ENCODE results near the gene MAP4.
"Not testable (repeated sequence)": the region's sequence is repeated elsewhere in the genome, so short reads cannot be mapped to it uniquely, and the experiment has no call there.

The MAP4 gene

DNA sequence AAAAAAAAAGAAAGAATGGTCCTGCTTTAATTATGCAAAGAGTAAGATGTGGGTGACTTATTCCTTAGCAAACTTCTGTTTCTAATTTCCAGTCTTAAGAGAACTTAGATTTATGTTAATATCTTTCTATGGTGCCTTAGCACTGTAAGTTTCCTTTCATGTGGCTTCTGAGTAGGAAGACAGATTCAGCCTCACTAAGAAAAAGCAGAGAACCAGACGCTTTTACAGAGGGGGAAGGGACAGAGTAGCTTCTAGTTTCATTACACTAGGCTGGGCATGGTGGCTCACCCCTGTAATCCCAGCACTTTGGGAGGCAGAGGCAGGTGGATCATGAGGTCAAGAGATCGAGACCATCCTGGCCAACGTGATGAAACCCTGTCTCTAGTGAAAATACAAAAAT is 118.3 kb downstream of the MAP4 start:
- in situ Hi-C loops (cut with MboI; ENCODE audit: low sequenced_read_pairs) = no loop called here

- in situ Hi-C loops (cut with MboI; ENCODE audit: low sequenced_read_pairs) = no loop called here
Observed at GRCh38 chr3:47896736-47897135, 119.5 kb downstream of the MAP4 start.

DNA sequence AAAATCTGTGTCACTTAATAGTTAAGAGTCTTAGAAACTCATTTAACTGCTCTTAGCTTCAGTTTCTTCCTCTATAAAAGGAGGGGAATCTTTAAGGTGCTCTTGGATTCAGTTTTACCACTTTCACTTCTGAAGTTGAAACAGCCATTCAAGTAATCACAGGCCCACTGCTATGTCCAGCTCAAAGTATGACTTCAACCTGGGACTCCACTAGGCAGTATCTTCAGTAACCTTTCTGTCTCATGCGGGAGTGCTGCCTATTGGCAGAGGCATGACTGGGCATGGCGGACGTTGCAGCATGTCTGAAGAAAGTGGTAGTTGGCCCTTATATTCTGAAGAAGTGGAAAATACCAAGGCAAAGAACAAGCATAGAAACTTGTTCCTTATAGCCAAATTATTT is 121.0 kb downstream of the MAP4 start:
- in situ Hi-C loops (cut with MboI; ENCODE audit: low sequenced_read_pairs) = no loop called here

GRCh38 chr3:47892286-47893040 is 123.8 kb downstream of the MAP4 start:
- in situ Hi-C loops (cut with MboI; ENCODE audit: low sequenced_read_pairs) = no loop called here

DNA sequence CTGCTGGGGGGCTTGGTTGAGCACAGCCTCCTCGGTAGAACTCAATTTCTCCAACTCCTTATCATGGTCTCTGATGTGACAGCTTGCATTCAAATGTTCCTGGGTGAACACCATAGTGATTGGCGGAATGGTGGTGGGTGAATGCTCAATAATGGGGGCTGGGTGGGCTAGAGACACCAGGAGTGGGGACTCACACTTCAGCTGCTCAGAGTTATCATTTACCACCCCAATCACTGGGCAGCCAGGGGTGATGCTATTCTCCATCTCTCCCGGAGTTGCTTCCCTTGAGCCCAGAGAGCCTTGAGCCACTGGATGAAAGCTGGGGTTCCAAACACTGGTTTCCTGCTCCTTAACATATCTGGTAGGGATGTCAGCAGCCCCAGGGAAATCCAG is 124.6 kb downstream of the MAP4 start:
- in situ Hi-C loops (cut with MboI; ENCODE audit: low sequenced_read_pairs) = no loop called here

- in situ Hi-C loops (cut with MboI; ENCODE audit: low sequenced_read_pairs) = no loop called here
Observed at GRCh38 chr3:47890828-47891612, 125.2 kb downstream of the MAP4 start.

GRCh38 chr3:47890126-47890827 is 125.9 kb downstream of the MAP4 start:
- in situ Hi-C loops (cut with MboI; ENCODE audit: low sequenced_read_pairs) = no loop called here

GRCh38 chr3:47888986-47889757 is 127.0 kb downstream of the MAP4 start:
- in situ Hi-C loops (cut with MboI; ENCODE audit: low sequenced_read_pairs) = no loop called here

DNA sequence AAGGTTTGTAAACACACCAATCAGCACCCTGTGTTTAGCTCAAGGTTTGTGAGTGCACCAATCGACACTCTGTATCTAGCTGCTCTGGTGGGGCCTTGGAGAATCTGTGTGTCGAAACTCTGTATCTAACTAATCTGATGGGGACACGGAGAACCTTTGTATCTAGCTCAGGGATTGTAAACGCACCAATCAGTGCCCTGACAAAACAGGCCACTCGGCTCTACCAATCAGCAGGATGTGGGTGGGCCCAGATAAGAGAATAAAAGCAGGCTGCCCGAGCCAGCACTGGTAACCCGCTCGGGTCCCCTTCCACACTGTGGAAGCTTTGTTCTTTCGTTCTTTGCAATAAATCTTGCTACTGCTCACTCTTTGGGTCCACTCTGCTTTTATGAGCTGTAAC is 128.2 kb downstream of the MAP4 start:
- in situ Hi-C loops (cut with MboI; ENCODE audit: low sequenced_read_pairs) = not testable (repeated sequence)

GRCh38 chr3:47885168-47885567 is 131.0 kb downstream of the MAP4 start:
- in situ Hi-C loops (cut with MboI; ENCODE audit: low sequenced_read_pairs) = no loop called here

DNA sequence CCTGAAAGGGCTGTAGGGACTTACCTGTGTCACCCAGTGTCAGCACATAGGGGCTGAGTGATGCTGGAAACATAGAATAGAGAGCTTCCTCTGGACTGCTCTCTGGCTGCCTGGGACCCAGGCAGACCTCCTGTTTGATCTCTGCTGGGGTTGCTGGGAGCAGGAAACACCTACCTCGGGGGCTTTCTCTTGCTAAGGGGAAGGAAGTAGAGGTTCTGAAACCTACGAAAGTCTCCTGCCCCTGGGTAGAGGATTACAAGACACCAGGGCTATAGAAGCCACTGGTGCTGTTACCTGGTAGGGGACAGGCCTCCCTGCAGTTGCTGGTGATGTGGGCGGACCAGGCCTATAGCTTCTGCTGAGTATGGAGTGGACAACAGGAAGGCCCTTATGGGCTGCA is 131.6 kb downstream of the MAP4 start:
- in situ Hi-C loops (cut with MboI; ENCODE audit: low sequenced_read_pairs) = no loop called here

DNA sequence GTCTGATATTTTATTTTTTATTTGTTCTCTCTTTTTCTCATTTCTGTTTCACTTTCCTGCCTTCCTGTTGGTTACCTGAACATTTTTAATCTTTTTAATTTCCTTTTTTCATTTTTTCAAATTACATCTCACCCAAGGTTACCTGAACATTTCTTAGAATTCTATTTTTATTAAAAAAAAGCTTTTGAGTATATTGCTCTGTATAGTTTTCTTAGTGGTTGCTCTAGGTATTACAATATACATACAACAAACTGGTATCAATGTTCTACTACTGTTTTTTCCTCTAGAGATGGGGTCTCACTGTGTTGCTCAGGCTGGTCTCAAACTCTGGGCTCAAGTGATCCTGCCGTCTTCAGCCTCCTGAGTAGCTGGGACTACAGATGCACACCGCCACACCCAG is 133.9 kb downstream of the MAP4 start:
- in situ Hi-C loops (cut with MboI; ENCODE audit: low sequenced_read_pairs) = no loop called here

DNA sequence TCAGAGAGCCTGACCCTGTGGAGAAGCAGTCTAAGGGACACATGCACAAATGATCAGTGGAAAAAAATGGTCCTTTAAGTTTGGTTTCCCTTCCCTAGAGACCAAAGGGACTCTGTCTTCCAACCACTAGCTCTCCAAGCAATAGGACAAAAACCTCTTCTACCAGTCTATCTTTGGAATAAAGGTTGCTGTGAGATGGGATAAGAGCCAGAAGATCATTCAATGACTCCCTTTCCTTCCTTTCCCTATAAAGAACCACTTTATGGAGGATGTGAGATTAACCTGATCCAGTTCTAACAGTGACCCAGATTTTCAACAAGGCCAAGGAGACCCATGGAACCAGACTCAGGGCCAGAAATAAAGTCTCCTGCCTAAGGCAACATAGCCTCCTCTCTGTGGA is 138.5 kb downstream of the MAP4 start:
- in situ Hi-C loops (cut with MboI; ENCODE audit: low sequenced_read_pairs) = no loop called here

DNA sequence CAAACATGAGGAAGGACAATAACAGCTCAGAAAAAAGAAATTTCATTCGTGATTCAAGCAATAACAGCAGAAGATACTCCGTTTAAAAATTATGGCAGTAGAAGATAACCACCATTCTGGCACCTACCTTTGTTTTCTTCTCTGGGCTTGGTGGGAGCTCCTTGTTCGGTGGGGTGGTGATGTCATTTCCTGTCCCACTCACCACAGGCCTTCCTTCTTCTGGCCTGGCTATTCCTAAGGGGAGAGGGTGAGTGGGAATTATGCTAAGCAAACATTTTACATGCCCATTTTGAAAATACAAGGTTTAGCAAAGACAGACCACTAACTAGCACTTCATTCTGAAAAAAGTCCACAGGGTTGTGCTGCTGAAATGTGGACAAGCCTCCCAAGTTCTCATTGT is 138.9 kb downstream of the MAP4 start:
- in situ Hi-C loops (cut with MboI; ENCODE audit: low sequenced_read_pairs) = no loop called here

DNA sequence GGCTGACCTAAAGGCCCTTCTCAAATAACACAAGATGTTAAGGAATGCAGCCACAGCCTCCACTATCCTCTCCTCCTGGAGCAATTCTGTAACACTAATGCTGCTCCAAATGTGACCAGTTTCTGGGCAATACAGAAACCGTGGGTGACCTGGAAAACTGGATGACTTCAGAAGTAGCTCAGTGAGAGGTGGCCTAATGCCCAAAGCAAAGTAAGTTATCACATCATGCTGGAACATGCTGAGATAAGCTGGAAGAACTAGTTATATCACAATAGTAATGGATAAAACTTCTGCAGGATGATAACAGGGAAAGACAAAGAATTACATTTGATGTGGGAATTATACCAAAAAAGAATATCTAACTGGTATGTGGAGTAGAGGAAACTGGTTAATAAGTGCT is 141.3 kb downstream of the MAP4 start:
- in situ Hi-C loops (cut with MboI; ENCODE audit: low sequenced_read_pairs) = loop anchor here (25.0 kb wide), 1 partner anchor 287 kb away; no protein-coding TSS in a partner anchor

DNA sequence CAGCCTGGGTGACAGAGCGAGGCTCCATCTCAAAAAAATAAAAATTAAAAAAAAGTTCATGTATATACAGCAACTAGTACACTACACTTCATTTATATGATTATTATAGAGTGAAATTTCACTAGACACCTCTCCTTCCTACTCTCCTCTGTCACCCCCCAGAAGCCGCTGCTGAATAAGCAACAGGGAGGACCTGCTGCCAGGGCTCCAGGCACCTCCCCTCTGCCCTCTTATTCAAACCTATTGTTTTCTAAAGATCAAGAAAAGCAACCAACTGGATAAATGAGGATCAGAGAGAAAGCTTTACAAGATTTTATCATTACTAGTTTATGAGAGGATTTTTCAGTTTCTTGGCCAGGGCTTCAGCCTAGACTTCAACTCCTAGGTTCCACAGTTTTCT is 141.8 kb downstream of the MAP4 start:
- in situ Hi-C loops (cut with MboI; ENCODE audit: low sequenced_read_pairs) = loop anchor here (25.0 kb wide), 1 partner anchor 288 kb away; no protein-coding TSS in a partner anchor

- in situ Hi-C loops (cut with MboI; ENCODE audit: low sequenced_read_pairs) = loop anchor here (25.0 kb wide), 1 partner anchor 289 kb away; no protein-coding TSS in a partner anchor
Observed at GRCh38 chr3:47872916-47873315, 143.3 kb downstream of the MAP4 start.

GRCh38 chr3:47871389-47871788 is 144.8 kb downstream of the MAP4 start:
- in situ Hi-C loops (cut with MboI; ENCODE audit: low sequenced_read_pairs) = loop anchor here (25.0 kb wide), 1 partner anchor 291 kb away; no protein-coding TSS in a partner anchor

GRCh38 chr3:47870702-47871260 is 145.4 kb downstream of the MAP4 start:
- in situ Hi-C loops (cut with MboI; ENCODE audit: low sequenced_read_pairs) = loop anchor here (25.0 kb wide), 1 partner anchor 292 kb away; no protein-coding TSS in a partner anchor

- in situ Hi-C loops (cut with MboI; ENCODE audit: low sequenced_read_pairs) = loop anchor here (25.0 kb wide), 1 partner anchor 292 kb away; no protein-coding TSS in a partner anchor
Observed at GRCh38 chr3:47870156-47870555, 146.1 kb downstream of the MAP4 start.
